Stimulated activated naive CD8-positive, alpha-beta T cell treated with anti-CD3 and anti-CD28 coated beads, Interleukin-15, amount 100 ng/mL, for 72 hours (primary cell): ENCODE measurements around the gene SMAD9.
A peak's percentile ranks its signal among the peaks of the same experiment; 100 is the strongest.

ENCODE experiments used
- ATAC-seq: fragments of 150-1000 bp; cut with Tn5 transposase; 2 replicates; pipeline ENCODE4 v1.10.0; 2021; ENCODE audit warnings: mild to moderate bottlenecking, moderate library complexity
- DNase-seq, 2 donors: peaks; one replicate each; pipeline ENCODE4 v3.0.0; 2021 to 2022
- H3K27ac Mint-ChIP-seq, 2 donors: one replicate each; pipeline ENCODE4 v1.8.0; 2022; ENCODE audit warnings: mild to moderate bottlenecking in 2 of 2, mixed read lengths in 2 of 2, moderate library complexity in 2 of 2
- H3K27me3 Mint-ChIP-seq: one replicate; pipeline ENCODE4 v1.8.0; 2022; ENCODE audit warnings: mixed read lengths
- H3K4me1 Mint-ChIP-seq: one replicate; pipeline ENCODE4 v1.8.0; 2022; ENCODE audit warnings: mild to moderate bottlenecking, mixed read lengths
- H3K4me3 Mint-ChIP-seq, 2 donors: one replicate each; pipeline ENCODE4 v1.8.0; 2022; ENCODE audit warnings: mild to moderate bottlenecking in 2 of 2, mixed read lengths in 2 of 2, moderate library complexity in 1 of 2
- H3K9me3 Mint-ChIP-seq, 2 donors: one replicate each; pipeline ENCODE4 v1.8.0; 2022; ENCODE audit warnings: mixed read lengths in 2 of 2

SMAD9 gene

DNA sequence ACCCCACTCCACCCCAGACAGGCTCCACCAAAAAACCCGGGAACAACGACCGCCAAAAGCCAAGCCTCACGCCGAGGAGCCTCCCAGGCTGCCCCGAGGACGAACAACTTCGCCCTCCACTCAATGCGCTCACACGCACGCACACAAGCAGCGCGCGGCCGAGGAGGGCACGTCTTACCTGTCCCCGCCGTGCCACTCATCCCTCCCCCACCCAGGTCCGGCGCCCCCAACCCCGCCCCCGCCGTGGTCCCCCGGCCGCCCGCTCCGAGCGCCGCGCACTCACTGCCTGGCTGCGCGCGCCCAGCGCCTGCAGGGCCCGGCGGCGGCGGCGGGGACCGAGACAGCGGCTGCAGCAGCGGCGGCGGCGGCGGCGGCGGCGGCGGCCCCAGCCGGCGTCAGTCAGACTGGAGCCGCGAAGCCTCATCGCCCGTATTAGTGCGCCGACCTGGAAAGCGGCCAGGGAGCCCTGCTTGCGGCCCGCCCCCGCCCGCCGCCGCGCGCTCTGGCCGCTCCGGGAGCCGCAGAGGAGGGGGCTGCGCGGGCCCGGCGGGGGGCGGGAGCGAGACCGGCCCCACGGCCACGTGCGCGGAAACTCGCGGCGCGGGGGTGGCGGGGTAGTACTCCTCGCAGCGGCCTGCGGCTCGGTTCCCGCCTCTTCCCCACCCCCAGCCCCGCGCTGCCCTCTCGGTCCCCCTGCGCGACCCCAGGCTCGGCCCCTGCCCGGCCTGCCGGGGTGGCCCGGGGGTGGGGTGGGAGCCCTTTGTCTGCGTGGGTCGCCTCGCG, at the start of gene SMAD9:
Gene SMAD9, minus strand, starts transcription at position 406 of the 783 bp plus-strand sequence. CDS start 40,549 bp downstream, outside the sequence.
- ATAC-seq: peak; percentile 80
- H3K27ac Mint-ChIP-seq: no peak within 1 kb of the TSS
- peak; percentile 13 to 18 for DNase-seq
- H3K4me3 Mint-ChIP-seq: peak within 1 kb of the TSS; percentile 58 to 69
- no peaks in the 10 kb centered on the region for H3K4me1 Mint-ChIP-seq
- H3K27me3 Mint-ChIP-seq: peaks cover 76% of the 10 kb centered on the region
- H3K9me3 Mint-ChIP-seq: no peaks in the 10 kb centered on the region

DNA sequence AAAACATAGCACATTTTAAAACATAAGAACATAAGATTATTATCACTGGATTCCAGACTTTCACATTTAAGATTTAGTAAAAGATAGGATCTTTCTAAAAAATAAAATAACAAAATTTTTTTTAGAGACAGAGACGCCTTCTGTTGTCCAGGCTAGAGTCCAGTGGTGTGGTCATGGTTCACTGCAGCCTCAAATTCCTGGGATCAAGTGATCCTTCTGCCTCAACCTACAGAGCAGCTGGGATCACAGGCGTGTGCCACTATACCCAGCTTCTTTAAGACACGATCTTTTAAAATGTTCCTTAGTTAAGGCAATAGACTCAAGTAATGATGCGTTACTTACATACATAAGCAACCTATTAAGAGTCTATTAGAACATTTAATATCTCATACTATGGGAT, 46.4 kb upstream of the SMAD9 start:
- no peak overlapping the region for H3K4me3 Mint-ChIP-seq
- ATAC-seq: no peak
- no peaks in the 10 kb centered on the region for H3K4me1 Mint-ChIP-seq
- DNase-seq: no peak
- no peak overlapping the region for H3K27ac Mint-ChIP-seq
- H3K27me3 Mint-ChIP-seq: no peaks in the 10 kb centered on the region
- H3K9me3 Mint-ChIP-seq: no peaks in the 10 kb centered on the region

DNA sequence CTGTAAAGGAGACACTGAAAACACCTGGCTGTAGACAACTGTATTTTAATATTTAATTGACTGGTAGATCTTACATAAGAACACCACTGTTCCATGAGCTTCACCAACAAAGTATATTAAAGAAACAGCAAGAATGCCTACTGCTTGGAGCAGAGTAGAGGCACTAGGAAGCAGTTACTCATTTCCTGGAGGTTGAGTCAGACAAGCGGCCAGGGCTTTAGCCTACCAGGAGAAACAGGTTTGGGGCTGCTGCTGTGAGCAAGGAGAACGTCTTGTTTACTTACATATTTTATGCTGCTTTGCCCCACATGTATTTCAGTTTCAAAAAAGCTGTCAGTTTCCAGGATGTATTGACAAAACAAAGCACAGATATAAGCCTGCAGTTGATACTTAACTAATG, 45.7 kb upstream of the SMAD9 start:
- no peak for ATAC-seq
- H3K27ac Mint-ChIP-seq: peak overlapping the region in 1 of 2 donors; percentile 61
- no peaks in the 10 kb centered on the region for H3K27me3 Mint-ChIP-seq

DNA sequence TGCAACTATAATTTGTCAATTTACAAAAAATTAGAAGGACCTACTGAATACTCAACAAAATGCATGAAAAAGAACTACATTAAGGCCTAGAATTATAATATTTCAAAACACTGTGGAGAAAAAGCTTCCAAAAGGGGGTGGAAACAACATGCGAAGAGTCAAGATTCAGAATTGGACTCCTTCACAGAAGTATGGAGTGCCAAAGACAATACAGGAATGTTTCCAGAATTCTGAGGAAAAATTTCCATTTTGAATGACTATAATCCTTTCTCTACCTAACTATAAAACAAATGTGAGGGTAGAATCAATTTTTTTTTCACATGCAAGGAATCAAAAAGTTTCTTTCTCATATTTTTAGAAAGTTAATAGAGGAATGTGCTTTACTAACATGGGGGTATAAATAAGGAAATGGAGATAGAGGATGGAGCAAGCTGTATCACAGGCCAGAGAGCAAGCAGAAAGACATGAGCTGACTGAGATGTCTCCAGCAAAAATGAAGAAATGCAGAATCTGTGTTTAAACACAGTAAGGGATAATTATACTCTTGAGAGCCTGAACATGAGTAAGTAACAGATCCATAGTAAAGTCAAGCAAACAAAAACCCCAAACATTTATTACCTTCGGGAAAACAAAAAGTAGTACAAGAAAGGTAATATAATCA, 39.5 kb upstream of the SMAD9 start:
- DNase-seq (no peak), ATAC-seq (no peak)
- Mint-ChIP-seq H3K27ac (no peak overlapping the region), H3K4me3 (no peak overlapping the region), H3K4me1 (no peaks in the 10 kb centered on the region), H3K9me3 (no peaks in the 10 kb centered on the region), H3K27me3 (no peaks in the 10 kb centered on the region)

More for the DNA sequence above, 45.7 kb upstream of the SMAD9 start:
- DNase-seq: no peak
- Mint-ChIP-seq H3K4me3 (no peak overlapping the region), H3K4me1 (no peaks in the 10 kb centered on the region), H3K9me3 (no peaks in the 10 kb centered on the region)

DNA sequence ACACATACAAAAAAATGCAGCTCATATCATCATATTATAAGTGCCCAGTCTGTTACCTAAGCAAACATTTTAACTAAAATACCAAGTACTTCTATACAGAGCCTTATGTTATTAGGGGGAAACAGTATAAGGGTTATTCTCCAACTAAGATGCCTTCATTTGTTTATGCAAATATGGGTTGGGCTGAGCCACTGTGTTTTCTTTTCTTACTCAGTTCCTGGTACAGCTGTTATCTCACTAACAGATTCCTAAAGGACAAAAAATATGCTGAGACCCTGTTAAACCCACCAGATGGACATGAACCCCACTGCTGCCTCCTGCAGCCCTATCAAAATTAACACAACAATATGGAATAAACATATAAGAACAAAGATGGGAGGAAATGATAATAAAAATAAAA, 34.5 kb upstream of the SMAD9 start:
- DNase-seq (no peak), ATAC-seq (no peak)
- Mint-ChIP-seq H3K27ac (peak overlapping the region in 1 of 2 donors; percentile 76), H3K9me3 (no peaks in the 10 kb centered on the region), H3K4me1 (no peaks in the 10 kb centered on the region), H3K4me3 (no peak overlapping the region), H3K27me3 (no peaks in the 10 kb centered on the region)

DNA sequence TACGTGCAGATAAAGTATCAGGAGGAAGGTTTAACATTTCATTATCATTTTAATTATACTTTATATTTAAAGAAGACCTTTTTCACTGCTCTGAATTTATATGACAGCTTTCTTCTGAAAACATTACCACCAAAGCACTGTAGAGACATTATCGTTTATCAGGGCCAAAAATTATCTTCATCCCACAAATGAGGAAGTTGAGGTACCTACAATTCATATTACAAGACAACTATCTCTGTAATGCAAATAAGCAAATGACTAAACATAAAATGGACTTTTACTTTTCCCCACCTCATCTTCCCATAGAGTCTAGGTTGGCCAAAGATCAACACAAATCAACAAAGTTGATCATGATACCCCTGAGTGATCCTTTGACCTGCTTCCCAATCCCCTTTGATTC, 30.9 kb upstream of the SMAD9 start:
- ATAC-seq (no peak), DNase-seq (no peak)
- H3K27me3 Mint-ChIP-seq: no peaks in the 10 kb centered on the region
- H3K9me3 Mint-ChIP-seq: peaks cover 0 to 4% of the 10 kb centered on the region in 2 donors
- H3K4me3 Mint-ChIP-seq: no peak overlapping the region
- no peak overlapping the region for H3K27ac Mint-ChIP-seq
- no peaks in the 10 kb centered on the region for H3K4me1 Mint-ChIP-seq

DNA sequence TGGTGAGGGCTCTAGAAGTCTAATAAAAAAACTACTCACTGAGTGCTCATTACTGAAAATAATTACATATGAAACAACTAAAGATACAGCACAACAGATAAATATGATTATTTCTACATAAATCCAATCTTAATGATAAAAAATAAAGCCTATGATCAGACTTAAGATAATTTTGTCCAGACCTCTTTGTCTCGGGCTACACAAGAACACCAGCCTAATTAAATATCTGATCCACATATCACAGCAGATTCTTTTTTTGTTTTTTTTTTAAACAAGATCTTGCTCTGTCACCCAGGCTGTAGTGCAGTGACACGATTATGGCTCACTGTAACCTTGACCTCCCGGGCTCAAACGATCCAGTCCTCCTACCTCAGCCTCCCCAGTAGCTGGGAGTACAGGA, 30.3 kb upstream of the SMAD9 start:
- Mint-ChIP-seq H3K27ac (peak overlapping the region in 1 of 2 donors; percentile 19), H3K4me1 (no peaks in the 10 kb centered on the region), H3K9me3 (peaks cover 0 to 10% of the 10 kb centered on the region in 2 donors), H3K27me3 (no peaks in the 10 kb centered on the region), H3K4me3 (no peak overlapping the region)
- DNase-seq (no peak), ATAC-seq (no peak)

DNA sequence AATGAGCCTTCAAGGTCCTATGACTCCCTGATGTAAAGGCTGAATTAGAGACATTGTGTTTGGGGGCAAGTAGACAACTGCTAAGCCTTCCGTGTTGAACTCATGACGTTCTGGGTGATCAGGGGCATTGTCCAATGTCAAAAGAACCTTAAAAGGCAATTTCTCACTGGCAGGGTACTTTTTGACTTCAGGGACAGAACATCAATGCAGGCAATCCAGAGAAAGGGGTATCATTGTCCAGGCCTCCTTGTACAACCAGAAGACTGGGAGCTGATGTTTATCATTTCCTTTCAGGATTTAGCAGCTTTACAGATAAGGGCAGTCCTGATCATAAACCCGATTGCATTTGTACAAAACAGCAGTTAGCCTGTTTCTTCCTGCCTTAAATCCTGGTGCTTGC, 25.0 kb upstream of the SMAD9 start:
- Mint-ChIP-seq H3K9me3 (peaks cover 5 to 27% of the 10 kb centered on the region in 2 donors), H3K27ac (no peak overlapping the region), H3K4me1 (no peaks in the 10 kb centered on the region), H3K4me3 (no peak overlapping the region), H3K27me3 (peaks cover 9% of the 10 kb centered on the region)
- DNase-seq (no peak), ATAC-seq (no peak)

DNA sequence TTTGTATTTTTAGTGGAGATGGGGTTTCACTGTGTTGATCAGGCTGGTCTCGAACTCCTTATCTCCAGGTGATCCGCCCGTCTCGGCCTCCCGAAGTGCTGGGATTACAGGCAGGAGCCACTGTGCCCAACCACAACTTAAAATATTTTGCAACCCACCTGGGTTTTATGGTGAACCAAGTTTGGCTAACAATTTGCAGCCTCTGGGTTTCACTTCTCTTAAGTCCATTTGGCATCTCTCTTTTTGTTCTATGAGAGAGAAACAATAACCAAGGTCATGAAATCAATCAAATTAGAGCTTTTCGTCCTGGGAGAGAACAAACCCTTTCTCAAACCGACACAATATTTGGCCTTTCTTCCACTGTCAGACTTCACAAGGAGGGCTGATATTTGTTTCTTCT, 5.6 kb upstream of the SMAD9 start:
- ATAC-seq (no peak), DNase-seq (no peak)
- H3K27ac Mint-ChIP-seq: no peak overlapping the region
- no peaks in the 10 kb centered on the region for H3K4me1 Mint-ChIP-seq
- peaks cover 36% of the 10 kb centered on the region for H3K27me3 Mint-ChIP-seq
- H3K4me3 Mint-ChIP-seq: no peak overlapping the region
- H3K9me3 Mint-ChIP-seq: no peaks in the 10 kb centered on the region

DNA sequence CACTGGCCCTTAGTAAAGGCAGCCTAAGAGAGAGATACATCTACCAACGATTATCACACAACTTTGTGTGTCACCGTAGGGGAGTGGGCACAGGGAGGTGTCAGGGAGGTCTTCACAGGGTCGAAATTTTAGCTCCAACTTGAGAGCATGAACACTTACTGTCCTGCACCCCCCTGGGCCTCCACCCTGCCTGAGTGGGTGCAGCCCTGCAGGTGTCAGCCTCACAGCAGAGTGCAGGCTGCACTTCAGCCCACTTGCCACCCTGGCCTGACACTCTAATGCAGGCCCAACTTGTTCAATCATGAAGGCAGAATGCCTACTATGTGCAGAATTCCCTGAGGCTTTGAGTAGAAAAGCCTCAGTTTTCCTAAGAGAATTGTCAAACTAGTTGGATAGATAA, 4.0 kb upstream of the SMAD9 start:
- Mint-ChIP-seq H3K4me3 (no peak overlapping the region), H3K27ac (no peak overlapping the region), H3K9me3 (no peaks in the 10 kb centered on the region), H3K27me3 (peaks cover 44% of the 10 kb centered on the region), H3K4me1 (no peaks in the 10 kb centered on the region)
- DNase-seq (no peak), ATAC-seq (no peak)

DNA sequence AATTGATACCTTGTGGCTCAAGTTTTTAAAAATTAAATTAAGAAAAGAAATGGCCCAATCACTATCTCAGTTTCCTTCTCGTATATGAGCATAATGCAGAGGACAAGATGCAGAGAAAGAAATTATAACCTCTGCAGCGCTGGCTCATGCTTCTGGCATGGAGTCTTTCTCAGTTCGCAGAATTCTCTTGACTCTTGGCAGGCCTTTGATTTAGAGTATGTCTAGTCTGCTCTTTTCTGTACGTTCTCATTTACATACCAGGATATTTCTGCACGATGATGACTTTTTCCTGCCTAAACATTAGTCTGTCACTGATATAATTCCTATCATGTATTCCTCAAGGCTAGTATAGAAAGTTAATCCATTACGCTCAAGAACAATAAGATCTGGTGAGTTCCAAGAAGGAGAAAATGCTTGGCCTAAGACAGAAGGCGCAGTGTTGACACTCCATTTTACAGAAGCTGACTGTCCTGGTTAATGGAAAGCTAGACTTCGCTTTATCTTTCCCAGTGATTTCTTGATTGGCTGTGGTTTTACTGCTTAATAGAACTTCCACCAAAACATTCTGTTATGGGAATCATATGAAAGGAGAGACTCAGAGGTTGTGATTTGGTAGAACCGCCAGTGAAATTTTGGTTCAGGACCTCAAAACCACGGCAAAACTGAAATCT, 1.7 kb upstream of the SMAD9 start:
- Mint-ChIP-seq H3K4me3 (no peak overlapping the region), H3K4me1 (no peaks in the 10 kb centered on the region), H3K9me3 (no peaks in the 10 kb centered on the region), H3K27me3 (peaks cover 66% of the 10 kb centered on the region), H3K27ac (no peak overlapping the region)
- DNase-seq (no peak), ATAC-seq (no peak)

DNA sequence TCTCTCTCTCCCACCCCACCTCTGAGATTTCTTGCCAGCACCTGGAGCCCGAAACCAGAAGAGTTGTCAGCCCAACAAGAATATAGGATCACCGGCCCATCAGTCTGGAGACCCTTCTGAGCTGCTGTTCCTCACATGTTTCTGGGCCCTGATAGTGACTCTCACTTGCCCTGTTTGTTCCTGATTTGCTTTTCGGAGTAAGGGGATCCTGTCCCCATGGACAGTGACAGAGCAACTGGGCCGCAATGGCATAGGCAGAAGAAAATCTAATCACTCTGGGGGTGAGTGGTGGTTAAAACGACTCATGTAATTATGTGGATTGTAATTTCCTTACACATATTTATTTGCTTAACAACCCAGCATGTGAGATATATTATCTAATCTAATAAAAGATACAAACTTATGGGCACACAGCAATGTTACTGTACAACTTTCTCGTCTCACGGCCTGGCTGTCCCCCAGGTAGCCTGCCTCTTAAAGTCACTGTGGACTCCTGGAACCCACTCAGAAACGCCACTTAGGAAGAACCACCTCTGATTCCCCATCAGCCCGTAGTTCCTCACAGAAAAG, 663 bp upstream of the SMAD9 start:
- Mint-ChIP-seq H3K4me1 (no peaks in the 10 kb centered on the region), H3K9me3 (no peaks in the 10 kb centered on the region), H3K27me3 (peaks cover 74% of the 10 kb centered on the region), H3K27ac (no peak overlapping the region), H3K4me3 (peak overlapping the region; percentile 58 to 67)
- ATAC-seq (no peak), DNase-seq (no peak)

DNA sequence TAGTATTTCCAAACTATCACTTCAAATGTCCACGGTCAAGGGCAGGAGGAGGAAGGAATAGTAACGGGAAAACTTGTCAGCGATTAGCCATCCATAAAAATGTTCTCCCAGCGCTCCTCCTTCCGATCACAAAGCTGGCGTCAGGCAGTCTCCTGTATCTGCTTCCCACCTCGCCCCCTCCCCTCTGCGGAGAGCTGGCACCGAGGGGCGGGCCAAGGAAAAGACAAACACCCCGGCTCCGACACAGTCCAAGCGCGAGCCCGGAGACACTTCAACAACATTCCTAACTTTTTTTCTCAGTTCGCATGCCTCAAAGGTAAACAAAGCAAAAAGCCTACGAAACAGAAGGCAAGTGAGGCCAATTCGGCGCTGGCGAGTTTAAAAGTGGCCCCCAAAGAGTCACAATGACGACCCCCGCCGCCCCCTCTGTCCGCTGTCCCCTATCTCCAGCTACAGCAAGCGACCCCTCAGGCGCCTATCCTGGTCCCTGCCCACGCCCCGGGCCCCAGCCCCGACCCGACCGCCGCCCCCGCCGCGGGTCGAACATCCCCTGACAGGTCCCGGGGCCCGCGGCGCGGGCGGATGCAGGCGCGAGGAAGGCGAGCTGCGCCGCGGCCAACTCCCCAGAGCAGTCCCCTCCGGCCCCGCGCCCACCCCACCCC, 736 bp downstream of the SMAD9 start:
- H3K4me1 Mint-ChIP-seq: no peaks in the 10 kb centered on the region
- H3K4me3 Mint-ChIP-seq: peak overlapping the region; percentile 37 to 69
- no peak overlapping the region for H3K27ac Mint-ChIP-seq
- peaks cover 76% of the 10 kb centered on the region for H3K27me3 Mint-ChIP-seq
- ATAC-seq (peak; percentile 68), DNase-seq (peak; percentile 4 to 11)
- no peaks in the 10 kb centered on the region for H3K9me3 Mint-ChIP-seq

DNA sequence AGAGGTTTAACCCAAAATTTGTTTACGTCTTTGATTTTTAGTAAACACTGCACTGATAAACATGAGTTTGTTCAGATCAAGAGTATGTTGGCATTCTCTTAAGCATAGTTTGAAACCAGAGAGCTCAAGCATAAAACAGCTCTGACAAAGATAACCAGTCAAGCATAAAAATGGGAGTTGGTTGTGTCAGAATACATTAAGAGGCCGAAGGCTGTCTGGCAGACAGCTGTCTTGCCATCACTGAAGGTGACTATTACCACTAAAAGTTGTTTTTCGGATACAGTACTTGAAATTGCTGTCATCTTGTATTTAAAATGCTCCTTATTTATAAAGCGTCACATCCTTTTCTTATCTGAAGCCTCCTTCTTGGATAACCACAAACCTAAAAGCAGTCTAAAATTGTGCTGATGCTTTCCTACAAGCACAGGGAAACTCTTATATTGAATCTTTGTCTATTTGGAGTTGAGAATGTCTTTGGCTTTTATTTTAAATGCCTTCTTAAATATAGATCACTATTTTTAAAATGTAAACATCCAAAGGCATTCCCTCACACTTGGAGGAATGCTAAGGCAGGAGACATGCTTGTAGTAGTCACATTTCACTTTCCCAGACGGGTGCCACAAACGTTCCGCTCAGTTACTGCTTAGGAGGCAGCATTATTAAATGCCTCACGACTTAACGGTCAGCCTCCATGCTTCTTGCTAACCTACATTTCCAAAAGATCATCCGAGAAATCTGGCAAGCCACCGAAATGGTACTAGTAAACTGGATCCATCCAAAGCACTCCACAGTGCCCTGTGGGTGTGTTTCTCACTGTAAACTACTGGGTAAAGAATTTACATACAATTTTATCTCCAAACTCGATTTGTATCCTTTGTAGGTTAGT, 1.5 kb downstream of the SMAD9 start:
- peaks cover 77% of the 10 kb centered on the region for H3K27me3 Mint-ChIP-seq
- no peaks in the 10 kb centered on the region for H3K9me3 Mint-ChIP-seq
- DNase-seq: no peak
- no peaks in the 10 kb centered on the region for H3K4me1 Mint-ChIP-seq
- H3K4me3 Mint-ChIP-seq: peak overlapping the region in 1 of 2 donors; percentile 37
- no peak for ATAC-seq
- no peak overlapping the region for H3K27ac Mint-ChIP-seq
